A549 treated with ZK216348 at 1 μM for 4 hours (cell line): ENCODE data around the gene OCSTAMP. TPM values are rescaled to one million over a fixed set of nuclear protein-coding genes. Genes with fewer than 3 reads are reported as not detected.

Experiments
- total RNA-seq: library from RNA; stranded (reverse); fragments of 200-300 nt; extraction: Qiagen RNA extraction; gene quantifications from 5 replicates; pipeline ENCODE4 v1.2.3, GENCODE V29; 2022; ENCODE audit warnings: low read depth

Gene OCSTAMP, protein sequence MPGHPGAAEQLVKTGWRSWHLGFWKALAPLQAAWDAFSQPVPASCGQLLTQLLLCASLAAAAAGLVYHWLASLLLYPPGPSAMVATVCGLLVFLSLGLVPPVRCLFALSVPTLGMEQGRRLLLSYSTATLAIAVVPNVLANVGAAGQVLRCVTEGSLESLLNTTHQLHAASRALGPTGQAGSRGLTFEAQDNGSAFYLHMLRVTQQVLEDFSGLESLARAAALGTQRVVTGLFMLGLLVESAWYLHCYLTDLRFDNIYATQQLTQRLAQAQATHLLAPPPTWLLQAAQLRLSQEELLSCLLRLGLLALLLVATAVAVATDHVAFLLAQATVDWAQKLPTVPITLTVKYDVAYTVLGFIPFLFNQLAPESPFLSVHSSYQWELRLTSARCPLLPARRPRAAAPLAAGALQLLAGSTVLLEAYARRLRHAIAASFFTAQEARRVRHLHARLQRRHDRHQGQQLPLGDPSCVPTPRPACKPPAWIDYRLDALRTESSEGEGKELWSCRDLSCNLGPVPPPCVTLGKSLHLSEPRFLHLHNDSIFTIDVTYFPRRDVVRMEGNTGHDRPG
- total RNA-seq, result not detected in 5 replicates

DNA sequence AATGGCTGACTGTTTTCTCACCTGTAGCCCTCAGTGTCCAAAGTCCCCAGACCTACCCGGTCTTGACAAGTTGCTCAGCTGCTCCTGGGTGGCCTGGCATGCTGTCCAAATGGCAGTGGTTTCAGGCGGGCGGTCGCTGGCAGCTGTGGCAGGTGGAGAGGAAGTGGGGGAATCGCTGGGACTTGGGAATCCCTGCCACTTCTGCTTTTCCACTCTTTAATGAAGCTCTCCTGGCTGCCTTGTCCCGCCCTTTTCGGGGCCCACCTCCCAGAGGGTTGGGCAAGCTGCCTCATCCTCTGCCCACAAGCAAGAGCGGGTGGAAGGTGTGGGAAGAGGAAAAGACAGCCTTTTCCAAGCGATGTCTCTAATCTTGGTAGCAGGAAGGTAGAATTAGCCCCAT lies at the start of gene OCSTAMP:
Gene OCSTAMP (minus strand): TSS at position 194 of the 400 bp plus-strand sequence. CDS start 94 bp downstream, at position 100.

DNA sequence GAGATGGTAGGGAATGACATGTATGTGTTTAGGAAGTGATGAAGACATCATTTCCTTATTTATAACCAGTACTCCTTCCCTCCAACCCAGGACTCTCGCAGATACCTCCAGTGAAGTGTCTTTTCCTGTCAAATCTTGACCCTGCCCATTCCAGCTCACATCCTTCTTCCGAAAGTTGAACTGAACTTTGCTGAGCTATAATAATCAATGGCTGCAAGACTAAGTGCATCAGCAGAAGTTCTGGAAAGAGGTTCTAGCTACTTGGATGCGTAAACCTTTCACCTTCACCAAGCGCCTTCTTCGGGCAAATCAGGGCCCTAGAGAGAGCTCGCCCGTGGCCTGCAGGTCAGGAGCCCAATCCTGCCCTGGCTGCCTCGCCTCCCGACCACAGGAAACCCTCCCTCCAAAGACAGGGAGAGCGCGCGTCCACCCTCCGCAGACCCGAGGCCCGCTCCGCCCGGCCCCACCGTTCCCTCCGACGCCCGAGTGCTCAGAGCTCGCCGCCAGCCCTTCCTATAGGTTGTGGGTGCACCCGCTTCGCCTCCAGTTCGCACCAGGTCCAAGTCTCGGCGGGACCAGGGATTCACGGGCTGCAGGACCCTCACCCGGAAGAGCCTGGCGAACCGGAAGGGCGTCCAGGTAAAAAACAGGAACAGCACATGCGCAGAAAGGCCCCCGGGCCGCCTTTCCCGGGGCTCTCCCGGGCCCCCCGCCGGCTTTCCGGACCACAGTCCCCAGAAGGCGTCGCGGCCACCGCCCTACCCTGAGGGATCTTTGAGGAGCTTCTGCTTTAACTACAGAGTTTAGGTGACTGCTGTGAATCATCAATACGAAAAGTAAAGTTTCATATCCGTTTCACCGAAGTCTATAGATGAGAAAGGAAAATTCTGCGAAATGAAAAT lies 37.3 kb downstream of the OCSTAMP start, which contains the start of gene ZNF334:
Gene ZNF334 (minus strand): TSS at position 617 of the 902 bp plus-strand sequence. CDS start 1,457 bp downstream, outside the sequence.

Other genes with a start within 250 kb of the OCSTAMP start
- 0.07 to 0.09 TPM in 2 of 5 replicates, not detected in the others for gene CDH22, start 242.2 kb downstream of the OCSTAMP start, total RNA-seq
- gene ELMO2, start 144.0 kb downstream of the OCSTAMP start, total RNA-seq, result 19.3 to 22.8 TPM (median 19.9 TPM) in 5 replicates
- not detected in 5 replicates for gene ZNF334, start 37.1 kb downstream of the OCSTAMP start, total RNA-seq
- 0.21 TPM in 1 of 5 replicates, not detected in the others for gene SLC13A3, start 100.8 kb upstream of the OCSTAMP start, total RNA-seq
- gene TP53RK, start 138.8 kb upstream of the OCSTAMP start, total RNA-seq, result 11.9 to 14.1 TPM (median 13.4 TPM) in 5 replicates
- gene SLC2A10, start 159.0 kb upstream of the OCSTAMP start, total RNA-seq, result not detected in 5 replicates